Subcutaneous adipose tissue (tissue), 4 donors: ENCODE measurements around the gene LIX1L. TPM values are rescaled to one million over a fixed set of nuclear protein-coding genes. Genes with fewer than 3 reads are reported as not detected.

Experiments used
- total RNA-seq, 4 donors: library from RNA; depleted of rRNA; stranded (reverse); fragments of >200 nt; gene quantifications; one replicate each; pipeline ENCODE4 v1.1.0, GENCODE V29; 2016
- TF ChIP-seq, protein P1 (sequence below): fragments of 450-650 bp; IDR thresholded peaks from one replicate; pipeline ENCODE4 v1.5.1; 2016; ENCODE audit warnings: low read depth, mild to moderate bottlenecking, control low read depth, antibody characterized with exemption, moderate library complexity

LIX1L gene
- total RNA-seq, 4 donors from 2014 or later = 21.4 to 26.4 (median 22.5) TPM

DNA sequence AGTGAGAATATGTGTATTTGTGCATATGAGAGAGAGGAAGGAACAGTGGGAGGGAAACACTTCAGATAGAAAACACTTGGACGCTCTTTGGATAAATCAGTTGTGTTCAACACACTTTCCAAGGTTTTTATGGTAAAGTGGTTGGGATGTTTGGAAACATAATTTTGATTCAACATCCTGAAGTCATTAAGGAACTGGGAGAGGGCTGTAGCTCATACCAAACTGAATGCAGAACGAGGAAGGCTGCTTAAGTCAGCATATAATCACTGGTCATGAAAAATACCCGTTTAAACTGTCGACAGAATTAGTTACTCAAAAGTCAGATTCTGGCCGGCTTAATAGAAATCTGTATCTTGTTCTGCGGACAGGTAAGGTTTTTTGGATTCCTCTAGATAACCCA lies 14.9 kb downstream of the LIX1L start:
- TF ChIP-seq, protein P1, sequence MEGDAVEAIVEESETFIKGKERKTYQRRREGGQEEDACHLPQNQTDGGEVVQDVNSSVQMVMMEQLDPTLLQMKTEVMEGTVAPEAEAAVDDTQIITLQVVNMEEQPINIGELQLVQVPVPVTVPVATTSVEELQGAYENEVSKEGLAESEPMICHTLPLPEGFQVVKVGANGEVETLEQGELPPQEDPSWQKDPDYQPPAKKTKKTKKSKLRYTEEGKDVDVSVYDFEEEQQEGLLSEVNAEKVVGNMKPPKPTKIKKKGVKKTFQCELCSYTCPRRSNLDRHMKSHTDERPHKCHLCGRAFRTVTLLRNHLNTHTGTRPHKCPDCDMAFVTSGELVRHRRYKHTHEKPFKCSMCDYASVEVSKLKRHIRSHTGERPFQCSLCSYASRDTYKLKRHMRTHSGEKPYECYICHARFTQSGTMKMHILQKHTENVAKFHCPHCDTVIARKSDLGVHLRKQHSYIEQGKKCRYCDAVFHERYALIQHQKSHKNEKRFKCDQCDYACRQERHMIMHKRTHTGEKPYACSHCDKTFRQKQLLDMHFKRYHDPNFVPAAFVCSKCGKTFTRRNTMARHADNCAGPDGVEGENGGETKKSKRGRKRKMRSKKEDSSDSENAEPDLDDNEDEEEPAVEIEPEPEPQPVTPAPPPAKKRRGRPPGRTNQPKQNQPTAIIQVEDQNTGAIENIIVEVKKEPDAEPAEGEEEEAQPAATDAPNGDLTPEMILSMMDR = no peak

DNA sequence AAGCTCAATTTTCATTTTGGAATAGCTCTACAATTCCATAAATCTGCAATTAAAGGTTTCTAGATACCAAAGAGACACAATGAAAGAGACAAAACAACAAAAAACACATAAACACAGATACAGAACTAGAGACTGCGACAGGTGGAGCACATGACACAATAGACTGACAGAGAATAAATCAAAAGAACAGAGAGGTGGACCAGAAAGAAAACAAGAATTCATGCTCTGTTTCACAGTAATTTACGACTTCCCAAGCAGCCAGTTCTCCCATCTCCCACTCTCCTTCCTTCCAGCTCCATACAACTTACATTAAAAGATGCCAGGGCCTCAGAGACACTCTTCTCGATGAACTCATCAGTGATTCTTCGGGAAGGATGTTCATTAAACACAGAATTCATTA lies 15.4 kb downstream of the LIX1L start:
- TF ChIP-seq, protein P1 = no peak

DNA sequence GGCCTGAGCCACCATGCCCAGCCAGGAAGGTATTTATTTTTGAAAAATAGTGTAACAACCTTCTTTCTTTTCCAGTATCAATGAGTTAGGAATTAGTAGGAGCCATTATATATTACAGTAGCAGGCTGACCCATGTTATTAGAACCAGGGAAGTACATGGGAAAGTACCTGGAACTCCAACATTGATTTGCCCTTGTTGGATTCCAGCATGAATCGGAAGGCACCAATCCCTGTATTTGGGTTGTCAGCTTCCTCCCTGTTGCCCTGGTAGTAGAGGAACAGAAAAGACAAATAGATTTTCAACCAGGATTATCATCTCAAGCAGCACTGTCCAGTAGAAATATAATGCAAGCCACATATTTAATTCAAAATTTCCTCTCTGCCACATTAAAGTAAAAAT lies 20.4 kb downstream of the LIX1L start:
- TF ChIP-seq, protein P1 = no peak

DNA sequence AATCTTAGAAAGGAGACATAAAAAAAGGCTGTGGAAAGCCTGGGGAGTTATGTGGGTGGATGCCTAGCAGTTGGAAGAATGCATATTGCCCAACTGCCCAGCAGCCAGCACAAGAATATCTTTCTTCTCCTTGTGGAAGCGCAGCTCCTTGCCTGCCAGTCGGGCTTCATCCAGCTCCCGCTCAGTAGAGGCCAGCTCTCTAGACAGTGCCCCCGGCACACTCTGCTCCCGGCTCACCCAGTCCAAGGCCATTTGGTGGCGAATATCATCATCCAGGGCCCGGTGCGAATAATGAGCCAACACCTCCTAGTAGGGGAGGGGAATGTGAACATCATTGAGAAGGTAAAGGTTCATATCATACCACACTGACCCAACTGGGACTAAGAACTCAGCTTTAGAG lies 21.6 kb downstream of the LIX1L start:
- TF ChIP-seq, protein P1 = no peak

DNA sequence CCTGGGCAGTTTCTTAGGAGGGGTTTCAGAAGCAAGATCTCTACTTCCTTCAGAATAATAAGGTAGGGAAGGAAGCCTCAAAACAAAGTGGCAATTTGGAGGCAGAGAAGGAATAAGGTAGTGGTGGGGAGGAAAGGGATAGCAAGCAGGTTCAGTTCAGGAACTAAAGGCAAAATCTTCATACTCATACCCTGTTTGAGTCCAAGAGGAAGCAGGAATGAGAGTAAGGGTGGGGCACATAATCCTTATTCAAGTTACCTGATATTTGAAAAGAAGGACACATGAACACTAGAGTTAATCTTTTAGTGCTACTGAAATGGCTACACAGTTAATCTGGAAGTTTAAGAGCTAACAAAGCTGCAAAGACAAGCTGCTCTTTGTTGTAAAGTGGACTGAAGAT lies 22.1 kb downstream of the LIX1L start:
- TF ChIP-seq, protein P1 = no peak

DNA sequence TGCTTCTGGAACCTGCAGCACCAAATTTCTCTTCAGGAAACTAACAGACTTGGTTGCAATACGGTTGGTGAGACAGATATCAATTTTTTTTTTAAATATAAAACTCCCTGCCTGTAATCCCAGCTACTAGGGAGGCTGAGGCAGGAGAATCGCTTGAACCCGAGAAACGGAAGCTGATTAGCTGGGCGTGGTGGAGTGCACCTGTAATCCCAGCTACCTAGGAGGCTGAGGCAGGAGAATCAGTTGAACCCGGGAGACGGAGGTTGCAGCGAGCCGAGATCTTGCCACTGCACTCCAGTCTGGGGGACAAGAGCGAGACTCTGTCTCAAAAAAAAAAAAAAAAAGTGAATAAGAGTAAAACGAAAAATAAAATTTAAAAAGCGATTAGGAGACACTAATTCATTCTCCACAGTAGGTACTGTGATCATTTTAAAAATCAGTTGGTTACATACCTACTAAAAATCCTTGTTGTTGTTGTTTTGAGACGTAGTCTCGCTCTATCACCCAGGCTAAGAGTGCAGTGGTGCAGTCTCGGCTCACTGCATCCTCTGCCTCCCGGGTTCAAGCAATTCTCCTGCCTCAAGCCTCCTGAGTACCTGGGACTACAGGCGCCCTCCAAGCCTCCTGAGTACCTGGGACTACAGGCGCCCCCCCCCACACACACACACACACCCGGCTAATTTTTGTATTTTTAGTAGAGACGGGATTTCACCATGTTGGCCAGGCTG lies 29.7 kb downstream of the LIX1L start:
- TF ChIP-seq, protein P1 = no peak

DNA sequence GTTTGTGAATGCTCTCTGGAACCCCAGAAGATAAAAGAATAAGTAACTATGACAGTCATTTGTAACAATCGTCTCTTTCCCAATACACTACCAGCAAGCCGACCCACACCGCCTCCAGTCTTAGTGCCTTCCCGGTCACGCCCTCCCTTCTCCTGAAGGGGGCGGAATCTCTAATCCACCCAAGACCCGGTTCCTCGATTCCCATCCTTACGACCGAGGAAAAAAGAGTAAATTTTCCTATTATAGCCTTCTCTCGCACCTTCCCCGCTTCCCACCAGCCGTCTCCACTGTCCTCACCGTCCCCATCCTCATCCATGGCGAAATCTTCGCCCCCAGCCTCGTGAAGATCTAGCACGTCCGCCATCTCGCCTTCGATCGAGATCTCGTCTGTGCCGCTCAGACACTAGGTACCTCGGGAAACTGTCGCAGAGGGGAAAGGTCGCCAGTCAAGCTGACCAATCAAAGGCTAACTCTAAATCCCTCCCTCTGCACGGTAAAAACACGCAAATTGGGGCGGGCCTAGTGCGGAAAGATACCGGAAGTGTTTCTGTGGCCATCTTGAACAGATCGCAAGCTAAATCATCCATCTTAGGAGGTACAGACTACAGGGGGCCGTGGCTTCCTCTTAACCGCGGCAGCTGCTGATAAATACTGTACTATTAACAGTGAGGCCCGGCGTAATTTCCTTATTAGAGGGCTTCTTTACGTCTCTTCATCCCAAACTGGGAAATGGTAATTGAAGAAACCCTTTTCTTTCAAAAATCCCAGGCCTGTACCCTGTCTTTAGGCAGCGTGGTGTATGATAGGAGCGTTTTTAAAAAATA lies 30.5 kb downstream of the LIX1L start, which contains the start of gene RBM8A:
Gene RBM8A (minus strand): TSS at position 422 of the 824 bp plus-strand sequence. CDS start 58 bp downstream, at position 364.
- TF ChIP-seq, protein P1 = no peak
